PFSK-1 (cell line): ENCODE data around the gene LRRFIP2.

Experiments used
- FOXP2 ChIP-seq: optimal IDR thresholded peaks from 2 replicates; pipeline ENCODE3; 2011; ENCODE audit warnings: borderline replicate concordance, control low read depth, inconsistent platforms; ENCODE audit not compliant: insufficient read depth; ENCODE audit errors: extremely low read length, extremely low read depth
- POLR2AphosphoS5 ChIP-seq: IDR thresholded peaks from 2 replicates; pipeline ENCODE4 v1.6.1; 2012; ENCODE audit warnings: low read depth, mild to moderate bottlenecking, control low read depth, low read length, moderate library complexity
- SIN3A ChIP-seq: IDR thresholded peaks from 2 replicates; pipeline ENCODE4 v1.6.1; 2012; ENCODE audit warnings: mild to moderate bottlenecking, low read length, moderate library complexity, borderline replicate concordance; ENCODE audit not compliant: insufficient read depth
- TAF1 ChIP-seq: IDR thresholded peaks from 2 replicates; pipeline ENCODE4 v1.6.1; 2012; ENCODE audit warnings: low read length, control low read depth, borderline replicate concordance; ENCODE audit not compliant: insufficient read depth
- TF ChIP-seq, protein P1 (sequence below), 2 experiments: IDR thresholded peaks; 2 replicates each; pipeline versions ENCODE4 v1.6.1 to v1.8.0; 2011 to 2012; ENCODE audit warnings: low read depth in 2 of 2, low read length in 2 of 2, control low read depth in 1 of 2, inconsistent platforms in 1 of 2, mild to moderate bottlenecking in 1 of 2, moderate library complexity in 1 of 2; ENCODE audit not compliant: insufficient read depth in 1 of 2

Gene LRRFIP2

DNA sequence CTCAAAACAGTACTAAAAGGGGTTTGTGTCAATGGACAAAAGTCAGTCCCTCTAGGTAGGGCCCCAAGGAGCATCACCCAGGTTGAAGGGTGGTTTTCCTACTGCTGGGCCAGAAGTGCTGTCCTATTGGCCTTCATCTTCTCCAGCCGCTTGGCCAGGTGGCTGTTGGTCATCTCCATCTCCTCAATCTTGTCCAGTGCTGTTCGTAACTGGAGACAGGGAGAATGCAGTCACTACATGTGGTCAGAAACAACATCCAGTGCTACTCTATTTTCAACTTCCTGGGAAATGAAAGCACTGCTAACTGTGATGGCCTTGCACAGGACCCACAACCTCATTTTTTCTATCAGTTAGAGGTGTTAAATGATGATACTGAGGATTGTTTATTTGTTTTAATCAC, 120.6 kb downstream of the LRRFIP2 start:
- TF ChIP-seq FOXP2 (no peak), SIN3A (no peak), POLR2AphosphoS5 (no peak), TAF1 (no peak)
- TF ChIP-seq, protein P1, sequence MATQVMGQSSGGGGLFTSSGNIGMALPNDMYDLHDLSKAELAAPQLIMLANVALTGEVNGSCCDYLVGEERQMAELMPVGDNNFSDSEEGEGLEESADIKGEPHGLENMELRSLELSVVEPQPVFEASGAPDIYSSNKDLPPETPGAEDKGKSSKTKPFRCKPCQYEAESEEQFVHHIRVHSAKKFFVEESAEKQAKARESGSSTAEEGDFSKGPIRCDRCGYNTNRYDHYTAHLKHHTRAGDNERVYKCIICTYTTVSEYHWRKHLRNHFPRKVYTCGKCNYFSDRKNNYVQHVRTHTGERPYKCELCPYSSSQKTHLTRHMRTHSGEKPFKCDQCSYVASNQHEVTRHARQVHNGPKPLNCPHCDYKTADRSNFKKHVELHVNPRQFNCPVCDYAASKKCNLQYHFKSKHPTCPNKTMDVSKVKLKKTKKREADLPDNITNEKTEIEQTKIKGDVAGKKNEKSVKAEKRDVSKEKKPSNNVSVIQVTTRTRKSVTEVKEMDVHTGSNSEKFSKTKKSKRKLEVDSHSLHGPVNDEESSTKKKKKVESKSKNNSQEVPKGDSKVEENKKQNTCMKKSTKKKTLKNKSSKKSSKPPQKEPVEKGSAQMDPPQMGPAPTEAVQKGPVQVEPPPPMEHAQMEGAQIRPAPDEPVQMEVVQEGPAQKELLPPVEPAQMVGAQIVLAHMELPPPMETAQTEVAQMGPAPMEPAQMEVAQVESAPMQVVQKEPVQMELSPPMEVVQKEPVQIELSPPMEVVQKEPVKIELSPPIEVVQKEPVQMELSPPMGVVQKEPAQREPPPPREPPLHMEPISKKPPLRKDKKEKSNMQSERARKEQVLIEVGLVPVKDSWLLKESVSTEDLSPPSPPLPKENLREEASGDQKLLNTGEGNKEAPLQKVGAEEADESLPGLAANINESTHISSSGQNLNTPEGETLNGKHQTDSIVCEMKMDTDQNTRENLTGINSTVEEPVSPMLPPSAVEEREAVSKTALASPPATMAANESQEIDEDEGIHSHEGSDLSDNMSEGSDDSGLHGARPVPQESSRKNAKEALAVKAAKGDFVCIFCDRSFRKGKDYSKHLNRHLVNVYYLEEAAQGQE (IDR thresholded peaks at IDR 0.05; ENCODE audit: insufficient read depth in 1 of 2, low read depth in 2 of 2, low read length in 2 of 2): no peak

DNA sequence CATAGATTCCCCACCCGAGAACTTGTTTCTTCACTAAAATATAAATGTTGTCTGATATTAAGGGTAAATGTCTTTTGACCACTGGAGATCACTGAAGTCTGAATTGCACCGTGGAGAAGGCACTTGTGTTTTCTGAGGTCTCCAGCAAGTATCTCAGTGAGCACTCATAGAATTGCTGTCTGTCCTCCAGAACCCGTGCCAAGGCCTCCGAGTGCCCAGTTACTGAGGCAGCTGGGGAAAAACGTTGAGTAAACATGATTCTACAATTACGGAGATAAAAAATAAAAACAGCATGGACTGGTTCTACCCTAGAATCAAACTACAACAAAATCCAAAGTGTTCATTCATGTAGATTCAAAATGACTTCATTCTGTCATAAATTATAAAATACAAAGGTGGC, 121.0 kb downstream of the LRRFIP2 start:
- TF ChIP-seq POLR2AphosphoS5: no peak

DNA sequence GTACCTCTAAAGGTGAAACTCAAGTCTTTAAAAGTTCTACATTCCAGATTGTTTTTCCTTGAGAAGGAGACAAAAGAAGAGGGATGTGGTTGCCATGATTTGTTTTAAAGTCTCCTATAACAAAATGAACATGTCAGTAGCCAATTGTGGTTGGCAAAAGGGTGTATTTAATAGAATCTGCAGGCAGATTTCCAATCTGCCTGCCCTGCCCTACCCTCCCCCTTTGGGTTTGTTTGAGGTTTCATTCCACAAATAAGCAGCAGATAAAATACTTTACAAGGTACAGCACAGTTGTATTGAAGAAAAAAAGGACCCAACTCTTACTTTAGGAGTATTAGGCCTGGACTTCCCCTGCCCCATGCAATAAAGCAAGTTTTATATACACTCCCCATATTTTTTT, 121.5 kb downstream of the LRRFIP2 start:
- TF ChIP-seq FOXP2: no peak
- no peak for TF ChIP-seq TAF1
- TF ChIP-seq, protein P1 (IDR thresholded peaks at IDR 0.05; ENCODE audit: insufficient read depth in 1 of 2, low read depth in 2 of 2, low read length in 2 of 2): no peak
- no peak for TF ChIP-seq POLR2AphosphoS5
- TF ChIP-seq SIN3A: no peak

DNA sequence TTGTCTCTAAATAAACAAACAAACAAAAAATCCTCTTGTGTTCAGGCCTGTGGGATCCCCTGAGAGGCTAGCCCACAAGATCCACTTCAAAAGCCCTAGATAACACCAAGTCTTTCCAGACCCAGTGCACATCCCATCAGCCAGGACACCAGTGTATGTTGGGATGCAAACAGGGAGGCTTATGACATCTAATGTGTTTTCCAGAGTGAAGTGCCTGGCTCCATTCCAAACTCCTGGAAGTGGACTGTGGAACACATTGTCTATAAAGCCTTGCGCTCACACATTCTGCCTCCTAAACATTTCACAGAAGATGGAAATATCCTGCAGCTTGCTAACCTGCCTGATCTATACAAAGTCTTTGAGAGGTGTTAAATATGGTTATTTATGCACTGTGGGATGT, 124.1 kb downstream of the LRRFIP2 start:
- TF ChIP-seq SIN3A (no peak), TAF1 (no peak), POLR2AphosphoS5 (no peak), FOXP2 (no peak)
- TF ChIP-seq, protein P1 (IDR thresholded peaks at IDR 0.05; ENCODE audit: insufficient read depth in 1 of 2, low read depth in 2 of 2, low read length in 2 of 2): no peak

DNA sequence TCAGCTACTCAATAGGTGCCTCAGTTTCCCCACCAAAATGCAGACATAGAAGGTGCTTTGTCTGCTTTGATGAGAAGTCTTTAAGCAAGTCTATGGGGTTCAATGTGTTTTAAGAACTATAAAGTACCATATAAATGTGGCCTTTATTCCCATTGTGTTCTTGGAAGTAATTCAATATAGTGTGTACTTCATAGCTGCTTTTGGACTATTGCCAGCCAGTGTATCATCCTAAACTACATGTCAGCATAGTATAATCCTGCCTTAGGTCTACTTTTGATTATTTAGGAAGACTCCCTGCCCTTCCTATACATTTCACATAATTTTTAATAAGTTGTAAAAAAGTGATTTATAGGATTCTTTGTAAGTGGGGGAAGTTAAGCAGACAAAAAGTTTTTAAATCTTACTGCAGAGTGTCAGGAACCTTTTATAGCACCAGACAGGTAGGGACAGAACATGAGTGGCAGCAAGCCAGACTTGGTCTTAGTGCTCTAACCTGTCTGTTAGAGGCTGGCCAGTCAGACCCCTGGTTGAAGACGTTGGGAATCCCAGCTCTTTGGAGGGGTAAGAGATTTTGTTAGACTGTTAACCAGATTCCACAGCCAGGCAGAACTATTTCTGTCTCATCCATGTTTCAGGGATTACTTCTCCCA, 132.7 kb downstream of the LRRFIP2 start:
- TF ChIP-seq, protein P1 (IDR thresholded peaks at IDR 0.05; ENCODE audit: insufficient read depth in 1 of 2, low read depth in 2 of 2, low read length in 2 of 2): no peak
- TF ChIP-seq SIN3A (no peak), POLR2AphosphoS5 (no peak), FOXP2 (no peak), TAF1 (no peak)
